Measurements from ENCODE around the gene ADRA2C. TPM values are rescaled to one million over a fixed set of nuclear protein-coding genes. Genes with fewer than 3 reads are reported as not detected.
A peak's percentile ranks its signal among the peaks of the same experiment; 100 is the strongest.

ADRA2C gene
- total and polyA plus RNA-seq, 2 of the 13 experiments (the other 11 are each of a cell fraction or from before 2014, with no cell fraction given), result 15.4 to 69.7 TPM

- TF ChIP-seq ZBTB34 (CRISPR knock-in tag; IDR thresholded peaks at IDR 0.05) (no peak), ZBTB49 (CRISPR knock-in tag; IDR thresholded peaks at IDR 0.05; ENCODE audit: borderline replicate concordance) (no peak), GTF2F1 (IDR thresholded peaks at IDR 0.05; ENCODE audit: low read length) (no peak), EP300 (IDR thresholded peaks at IDR 0.05; ENCODE audit: low read depth in 2 of 2, low read length in 2 of 2) (no peak), EP300 (CRISPR knock-in tag; IDR thresholded peaks at IDR 0.05; ENCODE audit: borderline replicate concordance) (no peak), ISL2 (CRISPR knock-in tag; IDR thresholded peaks at IDR 0.05) (no peak), ZFP1 (CRISPR knock-in tag; IDR thresholded peaks at IDR 0.05) (no peak), ATM (IDR thresholded peaks at IDR 0.05; ENCODE audit: borderline replicate concordance) (no peak), UBTF (CRISPR knock-in tag; IDR thresholded peaks at IDR 0.05) (peak; percentile 33), ZSCAN20 (CRISPR knock-in tag; IDR thresholded peaks at IDR 0.05; ENCODE audit: borderline replicate concordance) (no peak), ZSCAN21 (CRISPR knock-in tag; IDR thresholded peaks at IDR 0.05; ENCODE audit: borderline replicate concordance) (peak; percentile 80; the same call in 1 of the 2 replicates), SP5 (CRISPR knock-in tag; IDR thresholded peaks at IDR 0.05; ENCODE audit: borderline replicate concordance, low read depth) (peak; percentile 73), DRAP1 (CRISPR knock-in tag; IDR thresholded peaks at IDR 0.05) (peak; percentile 38; the same call in 1 of the 2 replicates), ZNF570 (CRISPR knock-in tag; IDR thresholded peaks at IDR 0.05; ENCODE audit: borderline replicate concordance) (no peak), CBFB (CRISPR knock-in tag; IDR thresholded peaks at IDR 0.05) (no peak), TAF15 (IDR thresholded peaks at IDR 0.05; ENCODE audit: low read depth, low read length, poor library complexity, severe bottlenecking) (no peak), MIER3 (CRISPR knock-in tag; IDR thresholded peaks at IDR 0.05; ENCODE audit: borderline replicate concordance) (no peak), ZNF564 (CRISPR knock-in tag; IDR thresholded peaks at IDR 0.05) (0 out of 2 replicates have a peak, but pooled peaks have one; percentile 43), ZNF747 (CRISPR knock-in tag; IDR thresholded peaks at IDR 0.05; ENCODE audit: borderline replicate concordance) (no peak), ZNF256 (CRISPR knock-in tag; conservative IDR thresholded peaks at IDR 0.05) (no peak)
- TF ChIP-seq, protein P1, sequence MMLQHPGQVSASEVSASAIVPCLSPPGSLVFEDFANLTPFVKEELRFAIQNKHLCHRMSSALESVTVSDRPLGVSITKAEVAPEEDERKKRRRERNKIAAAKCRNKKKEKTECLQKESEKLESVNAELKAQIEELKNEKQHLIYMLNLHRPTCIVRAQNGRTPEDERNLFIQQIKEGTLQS (CRISPR knock-in tag; IDR thresholded peaks at IDR 0.05), result no peak
- TF ChIP-seq, protein P2, sequence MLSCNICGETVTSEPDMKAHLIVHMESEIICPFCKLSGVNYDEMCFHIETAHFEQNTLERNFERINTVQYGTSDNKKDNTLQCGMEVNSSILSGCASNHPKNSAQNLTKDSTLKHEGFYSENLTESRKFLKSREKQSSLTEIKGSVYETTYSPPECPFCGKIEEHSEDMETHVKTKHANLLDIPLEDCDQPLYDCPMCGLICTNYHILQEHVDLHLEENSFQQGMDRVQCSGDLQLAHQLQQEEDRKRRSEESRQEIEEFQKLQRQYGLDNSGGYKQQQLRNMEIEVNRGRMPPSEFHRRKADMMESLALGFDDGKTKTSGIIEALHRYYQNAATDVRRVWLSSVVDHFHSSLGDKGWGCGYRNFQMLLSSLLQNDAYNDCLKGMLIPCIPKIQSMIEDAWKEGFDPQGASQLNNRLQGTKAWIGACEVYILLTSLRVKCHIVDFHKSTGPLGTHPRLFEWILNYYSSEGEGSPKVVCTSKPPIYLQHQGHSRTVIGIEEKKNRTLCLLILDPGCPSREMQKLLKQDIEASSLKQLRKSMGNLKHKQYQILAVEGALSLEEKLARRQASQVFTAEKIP (CRISPR knock-in tag; IDR thresholded peaks at IDR 0.05; ENCODE audit: borderline replicate concordance), result no peak
Measured at GRCh38 chr4:3803475-3803847, 37.3 kb downstream of the ADRA2C start (continued).

Data from HepG2 (cell line).